IPS DF 19.7 (cell line): ENCODE measurements around the gene HTRA2.
A peak's percentile ranks its signal among the peaks of the same experiment; 100 is the strongest.
"Not testable (repeated sequence)": the region's sequence is repeated elsewhere in the genome, so short reads cannot be mapped to it uniquely, and the experiment has no call there.

ENCODE experiments used
- DNase-seq: peaks from one replicate; pipeline ENCODE4 v3.0.0-alpha.2; 2013; ENCODE audit warnings: low read depth, low spot score

The HTRA2 gene

GRCh38 chr2:74529357-74530238, at the start of gene HTRA2, which contains the start of gene AUP1:
TSS of gene HTRA2 (plus strand) at chr2:74529933. CDS start at chr2:74530007, 74 bp downstream.
TSS of gene AUP1 (minus strand) at chr2:74529706. CDS start at chr2:74529629, 77 bp downstream.
- DNase-seq = peak; percentile 96

- DNase-seq = no peak
Measured at GRCh38 chr2:74481431-74481830, 48.3 kb upstream of the HTRA2 start.

- DNase-seq = no peak
Measured at GRCh38 chr2:74481961-74482800, 47.6 kb upstream of the HTRA2 start.

DNA sequence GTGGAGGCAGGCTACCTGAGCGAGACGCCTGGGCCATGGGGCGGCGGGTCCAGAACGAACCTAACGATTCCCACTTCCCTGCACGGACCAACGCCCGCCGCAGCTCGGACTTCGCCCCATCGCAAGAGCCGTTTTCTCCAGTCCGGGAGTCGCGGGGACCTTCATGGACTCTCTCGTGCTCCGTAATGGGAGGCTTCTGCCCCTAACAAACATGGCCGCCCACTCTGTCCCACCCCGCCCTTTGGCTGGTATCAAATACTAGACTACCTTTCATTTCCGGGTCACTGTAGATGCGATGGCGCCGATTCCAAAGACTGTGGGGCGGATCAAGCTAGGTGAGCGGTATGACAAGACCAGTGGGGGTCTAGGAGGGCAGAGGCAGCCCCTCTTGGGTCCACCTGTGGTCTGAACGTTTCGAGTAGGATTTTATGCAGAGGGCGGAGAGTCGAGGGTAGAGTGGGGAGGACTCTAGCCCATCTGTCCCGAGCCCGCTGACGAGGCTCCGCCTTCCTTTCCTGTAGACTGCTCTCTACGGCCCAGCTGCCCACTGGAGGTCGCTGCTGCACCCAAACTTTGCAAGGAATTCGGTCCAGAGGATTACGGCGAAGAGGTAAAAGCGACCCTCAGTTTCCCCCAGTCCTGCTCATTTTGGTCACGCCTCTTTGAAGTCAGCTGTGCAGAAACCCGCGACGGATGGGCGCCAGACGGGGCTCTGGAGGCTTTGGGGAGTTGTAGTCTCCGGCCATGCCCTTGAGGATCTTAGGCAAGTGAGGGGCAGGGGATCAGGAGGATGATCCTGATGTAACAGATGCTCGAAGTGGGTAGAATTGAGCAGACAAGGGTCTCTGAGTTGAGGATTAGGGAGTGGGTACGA, 46.7 kb upstream of the HTRA2 start, which contains the start of the genes CCDC142 and TTC31:
Gene CCDC142 (minus strand): TSS at position 198 of the 874 bp plus-strand sequence. CDS start 161 bp downstream, at position 37.
Gene TTC31 (plus strand): TSS at position 281 of the 874 bp plus-strand sequence. CDS start 15 bp downstream, at position 296.
- peak; percentile 88 for DNase-seq

DNA sequence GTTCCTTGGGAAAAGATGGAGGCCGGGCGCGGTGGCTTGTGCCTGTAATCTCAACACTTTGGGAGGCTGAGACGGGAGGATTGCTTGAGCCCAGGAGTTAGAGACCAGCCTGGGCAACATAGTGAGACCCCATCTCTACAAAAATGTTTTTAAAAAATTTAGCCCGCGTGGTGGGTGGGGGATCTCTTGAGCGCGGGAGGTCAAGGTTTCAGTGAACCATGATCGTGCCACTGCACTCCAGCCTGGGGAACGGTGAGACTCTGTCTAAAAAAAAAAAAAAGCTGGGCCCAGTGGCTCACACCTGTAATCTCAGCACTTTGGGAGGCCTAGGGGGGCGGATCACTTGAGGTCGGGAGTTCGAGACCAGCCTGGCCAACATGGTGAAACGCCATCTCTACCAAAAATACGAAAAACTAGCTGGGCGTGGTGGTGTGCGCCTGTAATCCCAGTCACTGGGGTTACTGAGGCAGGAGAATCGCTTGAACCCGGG, 46.0 kb upstream of the HTRA2 start:
- DNase-seq = not testable (repeated sequence)

DNA sequence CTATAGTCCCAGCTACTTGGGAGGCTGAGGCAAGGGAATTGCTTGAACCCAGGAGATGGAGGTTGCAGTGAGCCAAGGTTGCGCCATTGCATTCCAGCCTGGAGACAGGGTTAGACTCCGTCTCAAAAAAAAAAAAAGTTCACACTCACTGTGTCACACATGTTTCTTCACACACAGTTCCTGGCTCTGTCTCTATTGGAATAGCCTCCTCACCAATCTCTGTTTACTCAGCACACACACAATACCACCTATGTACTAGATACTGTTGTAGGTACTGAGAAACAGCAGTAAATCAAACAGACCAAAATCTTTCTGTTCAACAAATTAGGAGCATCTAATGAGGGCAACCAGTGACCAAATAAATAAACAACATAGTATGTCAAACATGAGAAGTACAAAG, 43.6 kb upstream of the HTRA2 start:
- no peak for DNase-seq

DNA sequence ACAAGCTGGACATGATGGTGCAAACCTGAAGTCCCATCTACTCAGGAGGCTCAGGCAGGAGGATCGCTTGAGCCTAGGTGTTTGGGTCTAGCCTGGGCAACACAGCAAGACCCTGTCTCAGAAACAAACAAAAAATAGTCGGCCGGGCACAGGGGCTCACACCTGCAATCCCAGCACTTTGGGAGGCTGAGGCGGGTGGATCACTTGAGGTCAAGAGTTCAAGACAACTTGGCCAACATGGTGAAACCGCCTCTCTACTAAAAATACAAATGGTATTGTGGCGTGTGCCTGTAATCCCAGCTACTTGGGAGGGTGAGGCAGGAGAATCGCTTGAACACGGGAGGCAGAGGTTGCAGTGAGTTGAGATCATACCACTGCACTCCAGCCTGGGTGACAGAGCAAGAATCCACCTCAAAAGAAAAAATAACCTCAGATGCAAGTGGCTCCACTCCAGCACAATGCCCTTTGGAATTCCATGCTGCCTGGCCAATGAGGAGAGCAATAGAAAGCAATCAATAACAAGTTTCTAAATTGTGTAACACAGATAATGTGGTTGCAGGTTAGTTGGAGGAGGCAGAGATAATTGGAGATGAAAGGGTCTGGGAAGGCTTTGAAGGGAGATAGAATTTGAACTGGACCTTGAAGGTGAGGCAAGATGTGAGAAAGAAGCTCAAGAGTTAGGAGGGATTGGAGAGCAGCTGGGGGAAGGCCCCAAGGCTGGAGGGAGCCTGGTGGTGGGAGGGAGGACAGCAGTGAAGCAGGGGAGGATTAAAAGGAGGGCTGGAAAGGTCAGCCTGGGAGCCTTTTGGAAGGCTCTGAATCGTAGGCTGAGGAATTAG, 40.9 kb upstream of the HTRA2 start:
- no peak for DNase-seq

DNA sequence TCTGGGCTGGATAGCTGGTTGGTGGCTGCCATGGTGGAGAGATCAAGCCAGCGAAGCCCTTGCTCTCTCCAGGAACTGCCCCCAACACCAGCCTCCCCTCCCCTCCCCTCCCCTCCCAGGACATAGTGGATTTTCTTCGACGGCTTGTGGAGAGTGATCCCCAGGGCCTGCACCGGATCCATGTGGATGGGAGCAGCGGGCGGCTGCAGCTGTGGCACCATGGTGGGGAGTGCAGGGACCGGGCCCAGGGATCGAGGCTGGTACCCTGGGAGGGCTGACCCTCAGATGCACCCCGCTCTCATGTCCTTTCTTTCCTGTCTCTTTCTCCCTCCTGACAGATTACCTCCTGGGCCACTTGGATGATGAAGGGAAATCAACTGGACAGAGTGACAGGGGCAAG, 39.8 kb upstream of the HTRA2 start:
- no peak for DNase-seq

GRCh38 chr2:74491648-74492544, 37.8 kb upstream of the HTRA2 start:
- no peak for DNase-seq

DNA sequence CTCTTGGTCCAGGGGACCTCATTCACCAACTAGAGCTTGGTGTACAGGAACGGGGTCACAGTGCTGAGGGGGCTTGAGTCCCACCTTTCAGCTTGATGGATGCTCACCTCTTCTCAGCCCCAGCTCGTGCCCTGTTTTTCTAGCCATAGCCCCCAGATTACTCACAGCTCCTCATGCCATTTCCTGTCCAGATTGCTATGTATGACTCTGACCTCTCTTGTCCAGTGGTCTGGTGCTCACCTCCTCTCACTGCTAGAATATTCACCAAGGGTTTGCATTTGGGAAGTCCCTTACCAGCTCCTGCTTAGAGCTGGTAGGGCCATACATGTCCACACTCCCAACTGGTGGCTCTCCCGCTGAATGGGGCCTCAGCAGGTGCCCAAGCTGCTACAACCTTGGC, 36.2 kb upstream of the HTRA2 start:
- DNase-seq = no peak

- no peak for DNase-seq
Measured at GRCh38 chr2:74495440-74495839, 34.3 kb upstream of the HTRA2 start.

DNA sequence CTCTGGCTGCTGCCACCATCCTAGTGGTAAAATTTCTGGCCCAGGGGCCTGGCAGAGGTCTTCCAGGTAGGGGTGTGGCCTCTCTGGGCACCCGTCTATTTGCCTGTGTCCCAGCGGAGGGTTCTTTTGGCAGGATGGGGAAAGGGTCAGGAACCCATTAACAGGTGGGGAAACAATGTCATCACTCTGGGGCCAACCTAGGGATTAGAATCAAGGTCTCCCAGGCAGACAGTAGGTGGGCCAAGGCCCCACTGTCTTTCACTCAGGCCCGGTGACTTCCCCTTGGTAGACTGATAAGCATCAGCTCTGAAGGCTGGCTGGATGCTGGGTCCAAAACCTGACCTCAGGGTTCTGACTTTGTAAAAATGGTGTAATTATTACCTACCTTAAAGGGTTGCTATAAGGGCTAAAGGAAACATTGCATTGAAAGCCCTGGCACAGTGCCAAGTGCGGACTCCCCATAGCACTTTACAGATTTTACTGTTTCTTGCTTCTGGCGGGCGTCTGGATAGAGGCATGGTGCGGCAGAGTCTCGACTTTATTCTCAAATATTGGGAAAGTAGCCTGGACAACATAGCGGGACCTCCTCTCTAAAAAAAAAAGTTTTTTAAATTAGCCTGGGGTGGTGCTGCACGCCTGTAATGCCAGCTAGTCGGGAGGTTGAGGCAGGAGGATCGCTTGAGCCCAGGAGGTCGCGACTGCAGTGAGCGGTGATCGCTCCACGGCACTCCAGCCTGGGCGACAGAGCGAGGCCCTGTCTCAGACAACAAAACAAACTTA, 32.5 kb upstream of the HTRA2 start:
- DNase-seq = no peak

GRCh38 chr2:74497777-74498499, 31.8 kb upstream of the HTRA2 start:
- no peak for DNase-seq

- DNase-seq = no peak
Measured at GRCh38 chr2:74498500-74499266, 31.1 kb upstream of the HTRA2 start.

- no peak for DNase-seq
Measured at GRCh38 chr2:74499267-74499939, 30.3 kb upstream of the HTRA2 start, which contains the start of gene LBX2. TSS of gene LBX2 (minus strand) at chr2:74499603. CDS start at chr2:74499537, 66 bp downstream.

- no peak for DNase-seq
Measured at GRCh38 chr2:74499940-74500577, 29.7 kb upstream of the HTRA2 start.
